IPS DF 6.9 (cell line): ENCODE data around the gene MEIS2.

ENCODE experiments used
- DNase-seq: peaks from one replicate; pipeline ENCODE4 v3.0.0-alpha.2; 2013; ENCODE audit warnings: low read depth, low spot score
- H3K27ac ChIP-seq: one replicate; pipeline ENCODE4 v1.5.1; 2013; ENCODE audit warnings: low read length, control low read depth
- H3K27me3 ChIP-seq: 2 replicates; pipeline ENCODE4 v1.6.1; 2013; ENCODE audit warnings: mild to moderate bottlenecking, low read length; ENCODE audit not compliant: control insufficient read depth, insufficient read depth
- H3K36me3 ChIP-seq: 2 replicates; pipeline ENCODE4 v1.6.1; 2013; ENCODE audit warnings: low read length; ENCODE audit not compliant: control insufficient read depth, insufficient read depth
- H3K4me1 ChIP-seq: 2 replicates; pipeline ENCODE4 v1.6.1; 2013; ENCODE audit warnings: low read length; ENCODE audit not compliant: control insufficient read depth, insufficient read depth
- H3K4me3 ChIP-seq: 2 replicates; pipeline ENCODE4 v1.5.1; 2013; ENCODE audit warnings: mild to moderate bottlenecking, low read length
- H3K9me3 ChIP-seq: 2 replicates; pipeline ENCODE4 v1.6.1; 2013; ENCODE audit warnings: low read length, inconsistent platforms; ENCODE audit not compliant: control insufficient read depth, insufficient read depth
- WGBS: extraction: QIAGEN DNeasy Blood & Tissue Kit; methylation state at CpG from one replicate; pipeline ENCODE4 v1.1.7; 2013; ENCODE audit warnings: mixed read lengths, missing lambda C conversion rate; ENCODE audit not compliant: insufficient read length, insufficient coverage; 5-methylcytosine and 5-hydroxymethylcytosine counted together

MEIS2 gene

DNA sequence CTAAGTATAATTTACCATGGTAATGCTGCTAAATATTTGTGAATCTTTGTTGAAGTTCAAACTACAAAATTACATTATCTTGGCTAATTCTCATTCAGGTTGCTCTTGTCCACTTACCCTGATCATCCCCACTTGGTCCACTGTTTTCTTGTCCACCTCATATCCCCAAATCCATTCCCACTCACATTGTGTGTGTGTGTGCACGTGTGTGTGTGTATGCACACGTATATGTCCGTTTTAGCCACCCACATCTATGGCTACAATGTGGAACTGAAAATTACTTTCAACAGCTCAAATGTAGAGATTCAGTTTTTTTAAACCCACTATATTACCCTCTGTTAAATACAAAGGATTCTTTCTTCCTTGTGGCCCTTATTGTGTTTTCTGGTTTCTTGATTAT is 15.2 kb upstream of the MEIS2 start:
- Histone ChIP-seq H3K4me1 (peaks cover 3% of the 10 kb centered on the region; the same call in 1 of the 2 replicates), H3K27me3 (peaks cover 22% of the 10 kb centered on the region), H3K4me3 (no peak overlapping the region), H3K9me3 (no peaks in the 10 kb centered on the region), H3K27ac (no peak overlapping the region), H3K36me3 (no peaks in the 10 kb centered on the region)
- DNase-seq, result no peak
- WGBS, result no CpG with 5 or more reads among the region's 3 CpGs

DNA sequence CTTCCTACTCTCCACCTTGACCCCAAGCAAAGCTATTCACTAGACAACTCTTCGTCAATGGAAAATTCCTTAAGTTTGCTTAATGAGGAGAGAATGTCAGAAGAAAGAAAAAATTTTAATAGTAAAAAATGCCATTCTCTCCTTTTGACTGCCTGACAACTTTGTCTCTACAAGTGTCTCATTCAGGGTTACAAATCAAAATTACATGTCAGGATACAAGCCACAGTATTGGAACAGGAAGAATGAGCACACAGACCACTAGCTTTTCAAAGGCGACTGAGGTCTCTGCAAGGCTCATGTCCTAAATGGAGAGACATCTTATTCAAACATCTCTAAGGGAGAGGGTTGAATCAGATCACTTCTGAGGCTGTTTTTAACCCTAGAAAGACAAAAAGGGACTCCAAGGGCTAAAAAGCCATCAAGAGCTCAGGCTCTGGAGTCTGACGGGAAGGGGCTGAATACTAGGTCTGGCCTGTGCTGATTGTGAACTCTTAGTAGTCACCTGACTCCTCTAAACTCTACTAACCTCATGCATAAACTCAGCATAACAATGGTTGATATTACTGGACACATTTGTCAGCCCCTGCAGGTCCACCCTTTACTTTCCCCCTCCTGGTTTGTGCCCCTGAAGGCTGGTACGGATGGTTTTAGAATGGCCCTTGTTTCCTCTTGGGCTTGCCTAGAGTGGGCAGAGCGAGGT is 12.8 kb upstream of the MEIS2 start:
- H3K4me3 ChIP-seq, result no peak overlapping the region
- no peak for DNase-seq
- peaks cover 5% of the 10 kb centered on the region; the same call in 1 of the 2 replicates for H3K4me1 ChIP-seq
- H3K36me3 ChIP-seq, result no peaks in the 10 kb centered on the region
- WGBS, result no CpG with 5 or more reads among the region's 5 CpGs
- no peaks in the 10 kb centered on the region for H3K9me3 ChIP-seq
- no peak overlapping the region for H3K27ac ChIP-seq
- peaks cover 35% of the 10 kb centered on the region for H3K27me3 ChIP-seq

DNA sequence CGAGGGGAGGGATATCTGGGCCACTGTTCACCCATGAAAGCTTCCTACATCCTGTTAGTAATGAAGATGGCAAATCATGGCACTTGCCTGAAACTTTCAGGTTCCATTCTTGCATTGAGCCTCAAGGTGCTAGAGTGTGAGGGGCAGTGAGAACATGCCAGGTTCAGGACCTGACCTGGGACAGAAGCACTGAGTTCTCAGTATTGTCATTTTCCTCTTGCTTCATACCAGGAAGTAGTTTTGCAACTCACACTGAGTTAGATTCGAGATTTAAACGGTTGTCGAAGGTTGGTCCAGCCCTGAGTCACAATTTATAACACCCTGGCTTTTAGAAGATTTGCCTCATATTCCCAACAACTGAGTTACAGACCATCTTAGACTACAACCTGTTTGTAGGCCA is 11.8 kb upstream of the MEIS2 start:
- WGBS, result no CpG with 5 or more reads among the region's 4 CpGs
- Histone ChIP-seq H3K4me1 (peaks cover 6% of the 10 kb centered on the region; the same call in 1 of the 2 replicates), H3K9me3 (no peaks in the 10 kb centered on the region), H3K4me3 (no peak overlapping the region), H3K27me3 (peaks cover 37% of the 10 kb centered on the region), H3K27ac (no peak overlapping the region), H3K36me3 (no peaks in the 10 kb centered on the region)
- DNase-seq, result no peak

DNA sequence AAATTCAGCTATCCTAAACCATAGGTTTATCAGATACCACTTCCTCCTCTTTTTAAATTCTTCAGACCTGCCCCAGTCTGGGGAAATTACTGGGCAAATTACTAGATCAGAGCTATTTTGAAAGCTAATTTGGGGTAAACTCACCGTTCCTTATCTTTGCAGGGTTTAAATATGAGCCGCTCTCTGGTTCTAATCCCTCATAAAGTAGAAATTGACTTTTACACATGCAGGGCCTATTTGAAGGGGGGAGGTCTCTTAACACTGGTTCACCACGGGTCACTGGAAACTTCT is 11.0 kb upstream of the MEIS2 start:
- Histone ChIP-seq H3K4me3 (no peak overlapping the region), H3K27me3 (peaks cover 37% of the 10 kb centered on the region), H3K27ac (no peak overlapping the region), H3K36me3 (no peaks in the 10 kb centered on the region), H3K4me1 (peaks cover 6% of the 10 kb centered on the region; the same call in 1 of the 2 replicates), H3K9me3 (no peaks in the 10 kb centered on the region)
- DNase-seq, result no peak
- WGBS, result no CpG with 5 or more reads among the region's 3 CpGs

- no peak overlapping the region for H3K27ac ChIP-seq
- no CpG with 5 or more reads among the region's 27 CpGs for WGBS
- H3K27me3 ChIP-seq, result peaks cover 41% of the 10 kb centered on the region
- DNase-seq, result no peak
- no peaks in the 10 kb centered on the region for H3K36me3 ChIP-seq
- peak overlapping the region; percentile 16; the same call in 1 of the 2 replicates for H3K4me3 ChIP-seq
- H3K4me1 ChIP-seq, result peaks cover 6% of the 10 kb centered on the region; the same call in 1 of the 2 replicates
- H3K9me3 ChIP-seq, result no peaks in the 10 kb centered on the region
Observed at GRCh38 chr15:37109872-37110572, 9.7 kb upstream of the MEIS2 start.

- Histone ChIP-seq H3K4me3 (no peak overlapping the region), H3K9me3 (no peaks in the 10 kb centered on the region), H3K27ac (no peak overlapping the region), H3K4me1 (peaks cover 7% of the 10 kb centered on the region), H3K36me3 (no peaks in the 10 kb centered on the region), H3K27me3 (peaks cover 45% of the 10 kb centered on the region)
- no CpG with 5 or more reads among the region's 18 CpGs for WGBS
- no peak for DNase-seq
Observed at GRCh38 chr15:37109168-37109871, 9.0 kb upstream of the MEIS2 start.

- Histone ChIP-seq H3K36me3 (no peaks in the 10 kb centered on the region), H3K4me1 (peaks cover 7% of the 10 kb centered on the region), H3K27ac (no peak overlapping the region), H3K27me3 (peaks cover 48% of the 10 kb centered on the region), H3K9me3 (no peaks in the 10 kb centered on the region), H3K4me3 (no peak overlapping the region)
- DNase-seq, result no peak
- WGBS, result no CpG with 5 or more reads among the region's 15 CpGs
Observed at GRCh38 chr15:37108381-37109167, 8.2 kb upstream of the MEIS2 start.

GRCh38 chr15:37107744-37108380 is 7.5 kb upstream of the MEIS2 start:
- Histone ChIP-seq H3K9me3 (no peaks in the 10 kb centered on the region), H3K27ac (no peak overlapping the region), H3K4me3 (no peak overlapping the region), H3K36me3 (no peaks in the 10 kb centered on the region), H3K4me1 (peaks cover 4% of the 10 kb centered on the region), H3K27me3 (peaks cover 46% of the 10 kb centered on the region)
- DNase-seq, result no peak
- no CpG with 5 or more reads among the region's 10 CpGs for WGBS

DNA sequence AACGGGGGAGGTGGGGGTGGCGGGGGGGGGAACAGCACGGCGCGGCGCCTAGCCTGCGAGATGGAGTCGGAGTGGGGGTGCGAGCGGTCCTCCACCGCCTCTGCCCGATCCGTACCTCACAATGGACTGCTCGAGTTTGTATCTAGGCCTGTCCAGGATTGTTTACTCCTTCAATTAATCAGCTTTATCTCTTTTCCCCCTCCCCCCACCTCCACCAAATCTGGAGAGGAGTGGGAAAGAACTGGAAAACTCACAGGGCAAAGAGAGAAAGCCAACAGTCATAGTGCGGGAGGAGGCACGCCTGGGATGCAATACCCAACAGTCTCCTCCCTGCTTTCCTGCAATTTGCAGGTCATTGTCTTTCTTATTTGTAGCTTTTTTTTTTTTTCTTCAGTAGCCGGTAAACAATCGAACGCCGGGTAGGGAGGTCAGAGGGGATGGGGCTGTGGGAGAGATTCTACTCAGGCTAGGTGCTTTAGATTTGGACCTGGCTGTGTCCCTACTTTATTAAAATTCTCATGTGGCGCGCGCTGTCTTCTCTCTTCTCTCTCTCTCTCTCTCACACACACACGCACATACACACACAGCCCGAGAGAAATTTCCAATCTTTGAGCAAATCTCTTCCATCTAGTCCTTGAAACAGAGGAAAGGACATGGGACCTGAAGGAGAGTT is 6.9 kb upstream of the MEIS2 start:
- no peak for DNase-seq
- peak overlapping the region; percentile 32; the same call in 1 of the 2 replicates for H3K4me3 ChIP-seq

More for the DNA sequence above, 6.9 kb upstream of the MEIS2 start:
- no peaks in the 10 kb centered on the region for H3K9me3 ChIP-seq
- H3K27me3 ChIP-seq, result peaks cover 47% of the 10 kb centered on the region
- WGBS, result no CpG with 5 or more reads among the region's 25 CpGs
- H3K36me3 ChIP-seq, result no peaks in the 10 kb centered on the region
- no peak overlapping the region for H3K27ac ChIP-seq
- peaks cover 4% of the 10 kb centered on the region for H3K4me1 ChIP-seq
